Measurements from ENCODE around the gene ITGA5.

- TF ChIP-seq CTCF (IDR thresholded peaks at IDR 0.05) (no peak), POLR2AphosphoS5 (IDR thresholded peaks at IDR 0.05) (no peak)
Observed at GRCh38 chr12:54390668-54391551, 28.2 kb downstream of the ITGA5 start.

Data from transverse colon (tissue), 4 donors.